ENCODE data around the gene NSF. TPM values are rescaled to one million over a fixed set of nuclear protein-coding genes. Genes with fewer than 3 reads are reported as not detected.
A peak's percentile ranks its signal among the peaks of the same experiment; 100 is the strongest.
"Not testable (repeated sequence)": the region's sequence is repeated elsewhere in the genome, so short reads cannot be mapped to it uniquely, and the experiment has no call there.

Gene NSF
- polyA plus RNA-seq, 2 of the 4 experiments (the other 2 are of a cell fraction) = 30.1 to 63.1 TPM

GRCh38 chr17:46766493-46767491, 176.3 kb downstream of the NSF start (continued):
- no peak for TF ChIP-seq HMGXB4 (CRISPR knock-in tag; IDR thresholded peaks at IDR 0.05; ENCODE audit: borderline replicate concordance)

GRCh38 chr17:46768540-46768870, 178.0 kb downstream of the NSF start:
- no peak overlapping the region for H3K4me3 ChIP-seq
- no peak overlapping the region for H3K4me2 ChIP-seq
- no peak for FAIRE-seq
- H3K9me3 ChIP-seq = no peaks in the 10 kb centered on the region
- TF ChIP-seq EP300 (IDR thresholded peaks at IDR 0.05) (no peak), HEYL (CRISPR knock-in tag; IDR thresholded peaks at IDR 0.05) (no peak), FOSB (CRISPR knock-in tag; IDR thresholded peaks at IDR 0.05) (no peak), NFE2L2 (conservative IDR thresholded peaks at IDR 0.05; ENCODE audit: low read length) (no peak), SREBF2 (IDR thresholded peaks at IDR 0.05) (no peak), JUN (IDR thresholded peaks at IDR 0.05) (no peak), E2F6 (IDR thresholded peaks at IDR 0.05; ENCODE audit: borderline replicate concordance, low read depth) (no peak), MAFK (IDR thresholded peaks at IDR 0.05; ENCODE audit: partially characterized antibody) (no peak), HDAC2 (IDR thresholded peaks at IDR 0.05) (no peak), MYC (IDR thresholded peaks at IDR 0.05; ENCODE audit: borderline replicate concordance, low read length) (no peak), SMC3 (IDR thresholded peaks at IDR 0.05) (no peak)
- no peak for DNase-seq (ENCODE audit: low read depth in 1 of 2, low spot score in 1 of 2)
- ATAC-seq = no peak
- no peak overlapping the region for H3K27ac ChIP-seq
- POLR2A ChIA-PET = no interaction called here
- WGBS (ENCODE audit: missing lambda C conversion rate) = 96% methylated on average over 15 of the region's 15 CpGs
- H3K4me1 ChIP-seq = peaks cover 40% of the 10 kb centered on the region
- CTCF ChIA-PET = interaction anchor here (2.7 kb wide), 1 partner anchor 54 kb away, joined by 5 read pairs; no protein-coding TSS in a partner anchor

GRCh38 chr17:46768896-46769295, 178.4 kb downstream of the NSF start:
- POLR2A ChIA-PET = not testable (repeated sequence)

GRCh38 chr17:46769531-46770438, 179.3 kb downstream of the NSF start:
- CTCF ChIA-PET = interaction anchor here (0.9 to 1.0 kb wide), 2 partner anchors 12 to 66 kb away, joined by 3 read pairs; no protein-coding TSS in a partner anchor
- TF ChIP-seq ZSCAN20 (CRISPR knock-in tag; IDR thresholded peaks at IDR 0.05) (no peak), JUN (IDR thresholded peaks at IDR 0.05) (no peak), RARB (CRISPR knock-in tag; IDR thresholded peaks at IDR 0.05) (no peak), HMGXB4 (CRISPR knock-in tag; IDR thresholded peaks at IDR 0.05; ENCODE audit: borderline replicate concordance) (no peak), EHMT2 (IDR thresholded peaks at IDR 0.05; ENCODE audit: low read depth) (no peak), HEYL (CRISPR knock-in tag; IDR thresholded peaks at IDR 0.05) (no peak), ZC3H11A (IDR thresholded peaks at IDR 0.05) (no peak), RFX5 (IDR thresholded peaks at IDR 0.05) (no peak), CBX8 (IDR thresholded peaks at IDR 0.05) (no peak), ATOH8 (CRISPR knock-in tag; IDR thresholded peaks at IDR 0.05; ENCODE audit: low read depth) (no peak), ZNF302 (CRISPR knock-in tag; IDR thresholded peaks at IDR 0.05) (no peak), FOSL2 (IDR thresholded peaks at IDR 0.05) (no peak), FOSL2 (CRISPR knock-in tag; IDR thresholded peaks at IDR 0.05) (no peak), SMC3 (IDR thresholded peaks at IDR 0.05) (no peak), RCOR1 (IDR thresholded peaks at IDR 0.05; ENCODE audit: low read depth, low read length) (no peak), CBX2 (IDR thresholded peaks at IDR 0.05; ENCODE audit: borderline replicate concordance, low read depth) (no peak)

More at GRCh38 chr17:46768896-46769295, 178.4 kb downstream of the NSF start:
- not testable (repeated sequence) for ATAC-seq; H3K9me3 ChIP-seq; H3K4me2 ChIP-seq; H3K27ac ChIP-seq; FAIRE-seq; DNase-seq (ENCODE audit: low read depth in 1 of 2, low spot score in 1 of 2); H3K4me3 ChIP-seq
- 95% methylated on average over 14 of the region's 14 CpGs for WGBS (ENCODE audit: missing lambda C conversion rate)
- H3K4me1 ChIP-seq = peaks cover 42% of the 10 kb centered on the region
- CTCF ChIA-PET = interaction anchor here (2.7 kb wide), 1 partner anchor 53 kb away, joined by 5 read pairs; no protein-coding TSS in a partner anchor

More at GRCh38 chr17:46769531-46770438, 179.3 kb downstream of the NSF start:
- FAIRE-seq (no peak), ATAC-seq (no peak), DNase-seq (ENCODE audit: low read depth in 1 of 2, low spot score in 1 of 2) (no peak)
- Histone ChIP-seq H3K27ac (peak overlapping the region in 1 of 2 experiments; percentile 94; a peak in 5 of 6 replicates), H3K4me2 (peak overlapping the region; percentile 89), H3K4me3 (no peak overlapping the region), H3K9me3 (no peaks in the 10 kb centered on the region), H3K4me1 (peaks cover 39% of the 10 kb centered on the region)
- 93% methylated on average over 47 of the region's 56 CpGs for WGBS (ENCODE audit: missing lambda C conversion rate)
- POLR2A ChIA-PET = no interaction called here
